Measurements from ENCODE around the gene FHL5. TPM values are rescaled to one million over a fixed set of nuclear protein-coding genes. Genes with fewer than 3 reads are reported as not detected.

The FHL5 gene
- polyA plus RNA-seq, 1 donor from 2014 or later, result not detected

DNA sequence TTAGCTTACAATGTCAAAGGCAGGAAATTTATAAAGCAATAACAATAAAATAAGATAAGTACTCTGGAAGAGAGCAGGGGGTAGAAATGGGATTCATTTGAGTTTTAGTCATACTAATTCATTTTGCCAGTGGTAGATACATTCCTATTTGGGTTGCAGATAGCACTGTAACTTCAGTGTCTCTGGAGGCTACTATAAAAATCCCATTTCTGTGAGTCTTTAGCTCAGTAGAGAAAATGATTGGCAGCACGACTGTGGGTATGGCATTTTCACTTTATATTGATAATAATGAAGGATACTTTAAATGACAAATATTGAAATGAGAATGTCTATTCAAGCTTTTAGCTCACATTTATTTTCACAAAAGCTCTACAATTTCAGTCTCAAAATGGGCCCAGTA lies 93.6 kb downstream of the FHL5 start:
- Histone ChIP-seq H3K79me2 (replicated peaks; ENCODE audit: insufficient read depth, low read length) (no peaks in the 10 kb centered on the region), H4K20me1 (ENCODE audit: insufficient read depth) (no peaks in the 10 kb centered on the region)
- TF ChIP-seq EZH2 (IDR thresholded peaks at IDR 0.05; ENCODE audit: borderline replicate concordance, insufficient read depth, low read length, poor library complexity, severe bottlenecking) (no peak), EP300 (conservative IDR thresholded peaks at IDR 0.05; ENCODE audit: poor library complexity, severe bottlenecking) (peak; percentile 66)

DNA sequence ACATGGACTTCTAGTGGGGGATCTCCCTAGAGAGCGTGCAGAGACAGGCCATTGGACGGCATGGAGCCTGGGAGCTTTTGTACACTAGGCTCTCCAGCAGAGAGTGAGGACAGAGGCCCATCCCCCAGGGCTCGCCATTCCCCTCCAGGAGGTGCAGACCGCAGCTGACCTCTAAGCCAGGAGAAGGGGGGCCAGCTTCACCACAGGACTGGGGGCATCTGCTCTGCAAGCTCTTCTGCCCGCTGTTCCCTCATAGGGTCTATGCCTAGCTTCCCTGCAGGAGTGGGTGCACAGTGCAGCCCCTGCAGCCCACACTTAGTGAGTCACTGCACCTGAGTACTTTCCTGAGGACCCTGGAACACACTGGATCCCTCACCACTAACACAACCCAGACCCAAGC lies 94.4 kb downstream of the FHL5 start:
- Histone ChIP-seq H3K27me3 (ENCODE audit: insufficient read depth, low read depth, low read length) (no peaks in the 10 kb centered on the region), H3K9me2 (ENCODE audit: insufficient read depth, low read length) (no peaks in the 10 kb centered on the region), H2AFZ (ENCODE audit: low read depth, low read length) (no peak overlapping the region), H3K36me3 (ENCODE audit: insufficient read depth, low read length) (no peaks in the 10 kb centered on the region), H3F3A (ENCODE audit: insufficient read depth, low read length, poor library complexity, severe bottlenecking) (no peaks in the 10 kb centered on the region), H3K9ac (ENCODE audit: low read length) (no peak overlapping the region), H3K4me2 (ENCODE audit: low read length) (no peak overlapping the region), H3K9me3 (ENCODE audit: low read length) (no peaks in the 10 kb centered on the region), H3K27ac (ENCODE audit: low read length) (no peak overlapping the region), H4K20me1 (ENCODE audit: insufficient read depth) (no peaks in the 10 kb centered on the region), H3K4me3 (ENCODE audit: low read length) (no peak overlapping the region), H3K79me2 (replicated peaks; ENCODE audit: insufficient read depth, low read length) (no peaks in the 10 kb centered on the region)
- no peak for TF ChIP-seq EZH2 (IDR thresholded peaks at IDR 0.05; ENCODE audit: borderline replicate concordance, insufficient read depth, low read length, poor library complexity, severe bottlenecking)

More for the DNA sequence above, 93.6 kb downstream of the FHL5 start:
- H3K9ac ChIP-seq (ENCODE audit: low read length), result no peak overlapping the region
- no peak overlapping the region for H3K4me2 ChIP-seq (ENCODE audit: low read length)
- no peaks in the 10 kb centered on the region for H3K9me2 ChIP-seq (ENCODE audit: insufficient read depth, low read length)
- no peaks in the 10 kb centered on the region for H3K36me3 ChIP-seq (ENCODE audit: insufficient read depth, low read length)
- H3K4me3 ChIP-seq (ENCODE audit: low read length), result no peak overlapping the region
- H3K27ac ChIP-seq (ENCODE audit: low read length), result peak overlapping the region; percentile 17
- H3K9me3 ChIP-seq (ENCODE audit: low read length), result no peaks in the 10 kb centered on the region
- no peak overlapping the region for H2AFZ ChIP-seq (ENCODE audit: low read depth, low read length)
- H3K27me3 ChIP-seq (ENCODE audit: insufficient read depth, low read depth, low read length), result no peaks in the 10 kb centered on the region
- H3F3A ChIP-seq (ENCODE audit: insufficient read depth, low read length, poor library complexity, severe bottlenecking), result no peaks in the 10 kb centered on the region

- TF ChIP-seq, protein P1, sequence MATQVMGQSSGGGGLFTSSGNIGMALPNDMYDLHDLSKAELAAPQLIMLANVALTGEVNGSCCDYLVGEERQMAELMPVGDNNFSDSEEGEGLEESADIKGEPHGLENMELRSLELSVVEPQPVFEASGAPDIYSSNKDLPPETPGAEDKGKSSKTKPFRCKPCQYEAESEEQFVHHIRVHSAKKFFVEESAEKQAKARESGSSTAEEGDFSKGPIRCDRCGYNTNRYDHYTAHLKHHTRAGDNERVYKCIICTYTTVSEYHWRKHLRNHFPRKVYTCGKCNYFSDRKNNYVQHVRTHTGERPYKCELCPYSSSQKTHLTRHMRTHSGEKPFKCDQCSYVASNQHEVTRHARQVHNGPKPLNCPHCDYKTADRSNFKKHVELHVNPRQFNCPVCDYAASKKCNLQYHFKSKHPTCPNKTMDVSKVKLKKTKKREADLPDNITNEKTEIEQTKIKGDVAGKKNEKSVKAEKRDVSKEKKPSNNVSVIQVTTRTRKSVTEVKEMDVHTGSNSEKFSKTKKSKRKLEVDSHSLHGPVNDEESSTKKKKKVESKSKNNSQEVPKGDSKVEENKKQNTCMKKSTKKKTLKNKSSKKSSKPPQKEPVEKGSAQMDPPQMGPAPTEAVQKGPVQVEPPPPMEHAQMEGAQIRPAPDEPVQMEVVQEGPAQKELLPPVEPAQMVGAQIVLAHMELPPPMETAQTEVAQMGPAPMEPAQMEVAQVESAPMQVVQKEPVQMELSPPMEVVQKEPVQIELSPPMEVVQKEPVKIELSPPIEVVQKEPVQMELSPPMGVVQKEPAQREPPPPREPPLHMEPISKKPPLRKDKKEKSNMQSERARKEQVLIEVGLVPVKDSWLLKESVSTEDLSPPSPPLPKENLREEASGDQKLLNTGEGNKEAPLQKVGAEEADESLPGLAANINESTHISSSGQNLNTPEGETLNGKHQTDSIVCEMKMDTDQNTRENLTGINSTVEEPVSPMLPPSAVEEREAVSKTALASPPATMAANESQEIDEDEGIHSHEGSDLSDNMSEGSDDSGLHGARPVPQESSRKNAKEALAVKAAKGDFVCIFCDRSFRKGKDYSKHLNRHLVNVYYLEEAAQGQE (IDR thresholded peaks at IDR 0.05; ENCODE audit: borderline replicate concordance), result no peak
- TF ChIP-seq, protein P2, sequence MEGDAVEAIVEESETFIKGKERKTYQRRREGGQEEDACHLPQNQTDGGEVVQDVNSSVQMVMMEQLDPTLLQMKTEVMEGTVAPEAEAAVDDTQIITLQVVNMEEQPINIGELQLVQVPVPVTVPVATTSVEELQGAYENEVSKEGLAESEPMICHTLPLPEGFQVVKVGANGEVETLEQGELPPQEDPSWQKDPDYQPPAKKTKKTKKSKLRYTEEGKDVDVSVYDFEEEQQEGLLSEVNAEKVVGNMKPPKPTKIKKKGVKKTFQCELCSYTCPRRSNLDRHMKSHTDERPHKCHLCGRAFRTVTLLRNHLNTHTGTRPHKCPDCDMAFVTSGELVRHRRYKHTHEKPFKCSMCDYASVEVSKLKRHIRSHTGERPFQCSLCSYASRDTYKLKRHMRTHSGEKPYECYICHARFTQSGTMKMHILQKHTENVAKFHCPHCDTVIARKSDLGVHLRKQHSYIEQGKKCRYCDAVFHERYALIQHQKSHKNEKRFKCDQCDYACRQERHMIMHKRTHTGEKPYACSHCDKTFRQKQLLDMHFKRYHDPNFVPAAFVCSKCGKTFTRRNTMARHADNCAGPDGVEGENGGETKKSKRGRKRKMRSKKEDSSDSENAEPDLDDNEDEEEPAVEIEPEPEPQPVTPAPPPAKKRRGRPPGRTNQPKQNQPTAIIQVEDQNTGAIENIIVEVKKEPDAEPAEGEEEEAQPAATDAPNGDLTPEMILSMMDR (IDR thresholded peaks at IDR 0.05; ENCODE audit: poor library complexity, severe bottlenecking), result no peak
- TF ChIP-seq RAD21 (conservative IDR thresholded peaks at IDR 0.05) (no peak), TAF1 (IDR thresholded peaks at IDR 0.05; ENCODE audit: low read depth) (no peak), SMC3 (conservative IDR thresholded peaks at IDR 0.05; ENCODE audit: poor library complexity) (no peak), MXI1 (conservative IDR thresholded peaks at IDR 0.05; ENCODE audit: poor library complexity, severe bottlenecking) (no peak), EP300 (conservative IDR thresholded peaks at IDR 0.05; ENCODE audit: poor library complexity, severe bottlenecking) (no peak), POLR2AphosphoS5 (IDR thresholded peaks at IDR 0.05) (no peak), EZH2 (IDR thresholded peaks at IDR 0.05; ENCODE audit: borderline replicate concordance, insufficient read depth, low read length, poor library complexity, severe bottlenecking) (no peak)
Observed at GRCh38 chr6:96659084-96659845, 96.3 kb downstream of the FHL5 start.

More at GRCh38 chr6:96659084-96659845, 96.3 kb downstream of the FHL5 start:
- no peaks in the 10 kb centered on the region for H3K36me3 ChIP-seq (ENCODE audit: insufficient read depth, low read length)
- H3K9ac ChIP-seq (ENCODE audit: low read length), result no peak overlapping the region
- H3K9me3 ChIP-seq (ENCODE audit: low read length), result no peaks in the 10 kb centered on the region
- H4K20me1 ChIP-seq (ENCODE audit: insufficient read depth), result no peaks in the 10 kb centered on the region
- H3K27me3 ChIP-seq (ENCODE audit: insufficient read depth, low read depth, low read length), result no peaks in the 10 kb centered on the region
- no peak overlapping the region for H3K27ac ChIP-seq (ENCODE audit: low read length)
- no peak overlapping the region for H2AFZ ChIP-seq (ENCODE audit: low read depth, low read length)
- no peak overlapping the region for H3K4me2 ChIP-seq (ENCODE audit: low read length)
- H3K9me2 ChIP-seq (ENCODE audit: insufficient read depth, low read length), result no peaks in the 10 kb centered on the region
- H3F3A ChIP-seq (ENCODE audit: insufficient read depth, low read length, poor library complexity, severe bottlenecking), result no peaks in the 10 kb centered on the region
- H3K79me2 ChIP-seq (replicated peaks; ENCODE audit: insufficient read depth, low read length), result no peaks in the 10 kb centered on the region
- no peak overlapping the region for H3K4me3 ChIP-seq (ENCODE audit: low read length)

Measured in neural cell (in vitro differentiated cells).